HepG2 (cell line): ENCODE measurements around the gene ARG1. TPM values are rescaled to one million over a fixed set of nuclear protein-coding genes. Genes with fewer than 3 reads are reported as not detected.
"Not testable (repeated sequence)": the region's sequence is repeated elsewhere in the genome, so short reads cannot be mapped to it uniquely, and the experiment has no call there.

Source experiments
- ATAC-seq: fragments of 200-7000 bp; cut with Tn5 transposase; 3 replicates; pipeline ENCODE4 v1.9.1; 2020; ENCODE audit warnings: mild to moderate bottlenecking, moderate library complexity
- BruUV-seq: library from RNA; stranded (reverse); fragments of 400-500 nt; replicated peaks from 2 replicates; lab custom pipeline; 2021; lab: Mats Ljungman, UMichigan
- CTCF ChIA-PET: fragments of 300-600 bp; formaldehyde crosslinking; extraction: SDS; loops from one replicate; lab custom pipeline; 2021; ENCODE audit warnings: low total read pairs, inconsistent platforms, low intra/inter-chr PET ratio; lab: Yijun Ruan, JAX
- POLR2A ChIA-PET: fragments of 350-600 bp; sonication (Branson Sonifier 250); formaldehyde crosslinking; loops from one replicate; lab custom pipeline; 2020; ENCODE audit warnings: antibody characterized with exemption, inconsistent platforms; lab: Yijun Ruan, JAX
- DNase-seq: peaks from one replicate; pipeline ENCODE4 v3.0.0-alpha.2; 2015; ENCODE audit warnings: low spot score
- FAIRE-seq: peaks from 3 replicates; lab custom pipeline; 2011; peaks lifted over from hg19 to GRCh38; lab: Jason Lieb, UNC
- H2AFZ ChIP-seq: one replicate; pipeline ENCODE4 v1.6.1; 2011; ENCODE audit warnings: low read length, inconsistent platforms
- H3K27ac ChIP-seq: fragments of 300-600 bp; 3 replicates; pipeline ENCODE4 v1.8.0; 2011; ENCODE audit warnings: mixed run types, mild to moderate bottlenecking, mixed read lengths, low read length, inconsistent platforms; ENCODE audit not compliant: insufficient read depth; ENCODE audit errors: extremely low read length
- H3K27me3 ChIP-seq, 2 experiments: fragments of 200-600 bp in 1 of 2; 2 replicates in 1 of 2; 3 replicates in 1 of 2; pipeline versions ENCODE4 v1.6.0 to v1.8.0; 2011; ENCODE audit warnings: low read length in 2 of 2, mild to moderate bottlenecking in 2 of 2, moderate library complexity in 2 of 2, inconsistent platforms in 1 of 2; ENCODE audit not compliant: insufficient read depth in 2 of 2, control insufficient read depth in 1 of 2
- H3K36me3 ChIP-seq, 2 experiments: fragments of 200-600 bp in 1 of 2; replicated peaks in 1 of 2; 2 replicates in 1 of 2; 3 replicates in 1 of 2; pipeline versions ENCODE4 v1.5.1 to v1.8.0; 2011; ENCODE audit warnings: low read length in 2 of 2, inconsistent platforms in 1 of 2; ENCODE audit not compliant: insufficient read depth in 2 of 2, control insufficient read depth in 1 of 2
- H3K4me1 ChIP-seq: 2 replicates; pipeline ENCODE4 v1.5.1; 2012; ENCODE audit warnings: low read length, inconsistent platforms; ENCODE audit not compliant: insufficient read depth
- H3K4me2 ChIP-seq: 2 replicates; pipeline ENCODE4 v1.6.0; 2011; ENCODE audit warnings: low read depth, low read length, inconsistent platforms
- H3K4me3 ChIP-seq, 3 experiments: fragments of 200-600 bp in 1 of 3; sonication (generic), shearing (Covaris generic) in 1 of 3; replicated peaks in 1 of 3; 2 replicates each; pipeline ENCODE4 v1.5.1; 2011 to 2016; ENCODE audit warnings: low read length in 3 of 3, inconsistent platforms in 2 of 3, low read depth in 2 of 3, mild to moderate bottlenecking in 2 of 3, control low read depth in 1 of 3, mixed read lengths in 1 of 3; ENCODE audit not compliant: insufficient read depth in 1 of 3
- H3K79me2 ChIP-seq: one replicate; pipeline ENCODE4 v1.6.1; 2011; ENCODE audit warnings: low read length, inconsistent platforms; ENCODE audit not compliant: insufficient read depth
- H3K9ac ChIP-seq: 2 replicates; pipeline ENCODE4 v1.6.0; 2011; ENCODE audit warnings: mild to moderate bottlenecking, low read depth, low read length, inconsistent platforms; ENCODE audit not compliant: insufficient read depth
- H3K9me3 ChIP-seq: 2 replicates; pipeline ENCODE4 v1.5.1; 2012; ENCODE audit warnings: mild to moderate bottlenecking, low read length
- H4K20me1 ChIP-seq: 2 replicates; pipeline ENCODE4 v1.6.0; 2011; ENCODE audit warnings: inconsistent platforms, mild to moderate bottlenecking, low read length, moderate library complexity; ENCODE audit not compliant: insufficient read depth
- MED1 ChIP-seq: sonication (generic); formaldehyde crosslinking; IDR thresholded peaks from 2 replicates; pipeline ENCODE4 v1.4.0; 2020; ENCODE audit warnings: missing genetic modification reagents
- NRL ChIP-seq: sonication (generic); formaldehyde crosslinking; IDR thresholded peaks from 2 replicates; pipeline ENCODE4 v1.5.0; 2020; ENCODE audit warnings: missing genetic modification reagents, mild to moderate bottlenecking, moderate library complexity, borderline replicate concordance
- THAP9 ChIP-seq: sonication (generic); formaldehyde crosslinking; IDR thresholded peaks from 2 replicates; pipeline ENCODE4; 2020; ENCODE audit warnings: missing genetic modification reagents, mild to moderate bottlenecking, borderline replicate concordance
- ZBTB4 ChIP-seq: sonication (generic); formaldehyde crosslinking; IDR thresholded peaks from 2 replicates; pipeline ENCODE4 v1.4.0; 2020; ENCODE audit warnings: missing genetic modification reagents, mild to moderate bottlenecking, borderline replicate concordance
- ZBTB7A ChIP-seq: sonication (generic); formaldehyde crosslinking; IDR thresholded peaks from 2 replicates; pipeline ENCODE4 v1.8.0; 2022; ENCODE audit warnings: mild to moderate bottlenecking, missing genetic modification reagents
- ZNF280B ChIP-seq: sonication (generic); formaldehyde crosslinking; IDR thresholded peaks from 2 replicates; pipeline ENCODE4 v1.5.0; 2020; ENCODE audit warnings: missing genetic modification reagents, mild to moderate bottlenecking, borderline replicate concordance
- ZNF350 ChIP-seq: sonication (generic); formaldehyde crosslinking; IDR thresholded peaks from 2 replicates; pipeline ENCODE4 v1.4.0; 2020; ENCODE audit warnings: mild to moderate bottlenecking, low read depth, missing genetic modification reagents, borderline replicate concordance
- ZNF431 ChIP-seq: sonication (generic); formaldehyde crosslinking; IDR thresholded peaks from 2 replicates; pipeline ENCODE4 v1.9.0; 2022; ENCODE audit warnings: missing genetic modification reagents, low read depth, mild to moderate bottlenecking, borderline replicate concordance
- ZNF687 ChIP-seq: sonication (generic); formaldehyde crosslinking; IDR thresholded peaks from 2 replicates; pipeline ENCODE4 v1.5.1; 2020; ENCODE audit warnings: mild to moderate bottlenecking, missing genetic modification reagents, moderate library complexity
- ZNF776 ChIP-seq: sonication (generic); formaldehyde crosslinking; IDR thresholded peaks from 2 replicates; pipeline ENCODE4 v1.4.0; 2020; ENCODE audit warnings: mild to moderate bottlenecking, missing genetic modification reagents
- WGBS: methylation state at CpG from one replicate; pipeline ENCODE4 v1.1.6; 2017; ENCODE audit warnings: low lambda C conversion rate; 5-methylcytosine and 5-hydroxymethylcytosine counted together
- in situ Hi-C: cut with HindIII; loops from 2 replicates; pipeline ENCODE4 v1.10.0; 2017; ENCODE audit warnings: low pct_unique_long_range_greater_than_20kb; ENCODE audit not compliant: extremely low pct_ligation_motif_present
- intact Hi-C: fragments of 100-400 bp; cut with micrococcal nuclease; formaldehyde crosslinking; loops from one replicate; pipeline ENCODE4 v1.10.0; 2022; ENCODE audit not compliant: unreplicated experiment
- polyA plus RNA-seq, 8 experiments: library from polyadenylated mRNA; depleted of rRNA in 3 of 8; stranded (reverse) in 7 of 8; unstranded in 1 of 8; fragments of >200 nt; fragmentation: Illumina TruSeq in 4 of 8; extraction: Trizol in 4 of 8; gene quantifications; 2 replicates each; pipeline versions ENCODE4 v1.2.1 to v1.2.3, GENCODE V29; 2011 to 2016; ENCODE audit warnings: low read depth in 4 of 8, missing spikeins in 1 of 8, mixed read lengths in 1 of 8; ENCODE audit not compliant: insufficient read depth in 1 of 8
- total RNA-seq, 5 experiments: library from RNA; depleted of rRNA; stranded (reverse); fragments of >200 nt; fragmentation: Illumina TruSeq; extraction: Trizol; gene quantifications; 2 replicates each; pipeline ENCODE4 v1.2.3, GENCODE V29; 2016; ENCODE audit warnings: low read depth in 1 of 5

ARG1 gene
- total and polyA plus RNA-seq, 2 of the 13 experiments (the other 11 are each of a cell fraction or from before 2014, with no cell fraction given) = 2.2 to 11.2 TPM

- in situ Hi-C loops = loop anchor here (10.0 kb wide), 1 partner anchor 654 kb away; no protein-coding TSS in a partner anchor
- H3K9me3 ChIP-seq, H3K79me2 ChIP-seq, FAIRE-seq, BruUV-seq, CTCF ChIA-PET, intact Hi-C loops, H4K20me1 ChIP-seq, H3K27ac ChIP-seq, H3K36me3 ChIP-seq, H3K9ac ChIP-seq, DNase-seq, H3K27me3 ChIP-seq: not testable (repeated sequence)
- Histone ChIP-seq H3K4me2 (peak overlapping the region; percentile 49), H3K4me1 (peaks cover 29% of the 10 kb centered on the region), H3K4me3 (peak overlapping the region in 1 of 3 experiments; percentile 37; a peak in 1 of 6 replicates), H2AFZ (peak overlapping the region; percentile 76)
- POLR2A ChIA-PET = interaction anchor here (1.3 kb wide), 1 partner anchor 13 kb away, joined by 3 read pairs; no protein-coding TSS in a partner anchor
- 4% methylated on average over 3 of the region's 4 CpGs for WGBS
- peak; percentile 63 for ATAC-seq
- 0 out of 2 replicates have a peak, but pooled peaks have one; percentile 51 for TF ChIP-seq ZNF280B
- 0 out of 2 replicates have a peak, but pooled peaks have one; percentile 62 for TF ChIP-seq ZBTB7A (CRISPR knock-in tag)
- TF ChIP-seq MED1 (CRISPR knock-in tag) = peak; percentile 40; the same call in 1 of the 2 replicates
- peak; percentile 14; the same call in 1 of the 2 replicates for TF ChIP-seq NRL (CRISPR knock-in tag)
- TF ChIP-seq THAP9 = peak; percentile 14; the same call in 1 of the 2 replicates
- 0 out of 2 replicates have a peak, but pooled peaks have one; percentile 46 for TF ChIP-seq ZNF776 (CRISPR knock-in tag)
- TF ChIP-seq ZBTB4 = 0 out of 2 replicates have a peak, but pooled peaks have one; percentile 56
- TF ChIP-seq ZNF350 (CRISPR knock-in tag) = peak; percentile 47; the same call in 1 of the 2 replicates
- 0 out of 2 replicates have a peak, but pooled peaks have one; percentile 22 for TF ChIP-seq ZNF431 (CRISPR knock-in tag)
- TF ChIP-seq ZNF687 (CRISPR knock-in tag) = peak; percentile 41; the same call in 1 of the 2 replicates
Observed at GRCh38 chr6:131538615-131539014, 34.4 kb upstream of the ARG1 start.
